Right ventricle myocardium superior (tissue), 1 donor: ENCODE results near the gene HSD17B12. TPM values are rescaled to one million over a fixed set of nuclear protein-coding genes. Genes with fewer than 3 reads are reported as not detected.

ENCODE experiments used
- ATAC-seq: fragments of 200-7000 bp; cut with Tn5 transposase; one replicate; pipeline ENCODE4 v1.9.1; 2020; ENCODE audit warnings: mild to moderate bottlenecking; ENCODE audit not compliant: poor library complexity
- DNase-seq: peaks from one replicate; pipeline ENCODE4 v3.0.0-alpha.2; 2020
- intact Hi-C: fragments of 100-400 bp; cut with DNase I; formaldehyde crosslinking; loops from one replicate; pipeline ENCODE4 v1.11.2; 2022
- total RNA-seq: library from RNA; stranded (reverse); fragmentation: NEBNext Ultra II Directional; extraction: Animal tissue kit (Norgen Biotek cat#: 25700); gene quantifications from one replicate; pipeline ENCODE4 v1.2.1, GENCODE V29; 2021
- donor health status: DM: no; HTN: yes; CAD: no; lungs with severe emphysema.

HSD17B12 gene
- total RNA-seq, 1 donor from 2014 or later = 63.3 TPM

DNA sequence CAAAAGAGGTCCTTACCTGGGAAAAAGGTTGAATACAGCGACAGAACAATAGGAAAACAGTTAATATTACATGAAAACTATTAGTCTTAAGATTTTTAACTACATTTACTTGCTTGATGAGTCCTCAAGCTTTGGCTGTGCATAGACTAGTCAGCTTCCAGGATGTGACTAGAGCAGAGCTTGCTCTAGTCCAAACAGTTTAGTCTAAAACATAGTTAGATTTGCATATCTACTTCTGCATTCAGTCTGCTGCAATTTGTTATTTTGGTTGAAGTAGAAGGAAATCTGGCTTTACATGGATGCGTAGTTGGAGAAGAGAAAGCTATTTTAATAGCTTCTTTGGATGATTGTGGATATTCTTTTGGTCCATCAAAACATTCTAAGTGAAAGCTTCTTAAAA is 104.8 kb downstream of the HSD17B12 start:
- intact Hi-C loops = no loop called here
- ATAC-seq = no peak
- no peak for DNase-seq

DNA sequence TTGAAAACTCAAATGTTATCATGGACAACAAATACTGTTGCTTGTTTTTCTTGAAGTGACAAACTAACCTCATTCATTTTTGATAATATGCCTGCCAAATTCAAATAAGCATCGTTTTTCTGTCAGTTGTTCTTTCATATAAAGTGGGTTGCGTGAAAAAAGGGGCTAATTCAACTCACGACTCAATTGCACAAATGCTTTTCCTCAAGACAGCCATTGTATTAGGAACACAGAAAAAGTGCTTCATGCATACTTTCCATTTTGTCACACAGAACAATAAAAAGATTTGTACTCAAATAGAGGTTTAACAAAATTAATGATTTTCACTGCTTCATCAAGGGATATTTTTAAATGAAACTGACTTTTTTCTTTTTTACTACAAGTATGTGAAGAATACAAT is 105.5 kb downstream of the HSD17B12 start:
- no peak for ATAC-seq
- no peak for DNase-seq
- intact Hi-C loops = no loop called here

GRCh38 chr11:43787824-43788223 is 107.3 kb downstream of the HSD17B12 start:
- no peak for DNase-seq
- no peak for ATAC-seq
- intact Hi-C loops = no loop called here

- no peak for ATAC-seq
- intact Hi-C loops = no loop called here
- DNase-seq = no peak
Observed at GRCh38 chr11:43788421-43788820, 107.9 kb downstream of the HSD17B12 start.

- ATAC-seq (no peak), DNase-seq (no peak)
- intact Hi-C loops = no loop called here
Observed at GRCh38 chr11:43789700-43790443, 109.3 kb downstream of the HSD17B12 start.

DNA sequence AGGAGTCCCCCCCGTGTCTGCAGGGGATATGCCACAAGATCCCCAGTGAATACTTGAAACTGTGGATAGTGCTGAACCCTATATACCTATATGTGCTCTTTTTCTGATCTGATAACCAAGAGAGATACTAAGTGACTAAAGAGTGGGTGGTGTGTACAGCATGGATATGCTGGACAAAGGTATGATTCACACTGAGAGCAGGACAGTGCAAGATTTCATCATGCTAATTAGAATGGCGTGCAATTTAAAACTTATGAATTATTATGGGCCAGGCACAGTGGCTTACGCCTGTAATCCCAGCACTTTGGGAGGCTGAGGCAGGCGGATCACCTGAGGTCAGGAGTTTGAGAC is 109.9 kb downstream of the HSD17B12 start:
- no peak for DNase-seq
- no peak for ATAC-seq
- intact Hi-C loops = no loop called here

GRCh38 chr11:43797337-43797736 is 116.8 kb downstream of the HSD17B12 start:
- ATAC-seq (no peak), DNase-seq (no peak)
- intact Hi-C loops = no loop called here

- DNase-seq = no peak
- intact Hi-C loops = no loop called here
- no peak for ATAC-seq
Observed at GRCh38 chr11:43797866-43798265, 117.3 kb downstream of the HSD17B12 start.

DNA sequence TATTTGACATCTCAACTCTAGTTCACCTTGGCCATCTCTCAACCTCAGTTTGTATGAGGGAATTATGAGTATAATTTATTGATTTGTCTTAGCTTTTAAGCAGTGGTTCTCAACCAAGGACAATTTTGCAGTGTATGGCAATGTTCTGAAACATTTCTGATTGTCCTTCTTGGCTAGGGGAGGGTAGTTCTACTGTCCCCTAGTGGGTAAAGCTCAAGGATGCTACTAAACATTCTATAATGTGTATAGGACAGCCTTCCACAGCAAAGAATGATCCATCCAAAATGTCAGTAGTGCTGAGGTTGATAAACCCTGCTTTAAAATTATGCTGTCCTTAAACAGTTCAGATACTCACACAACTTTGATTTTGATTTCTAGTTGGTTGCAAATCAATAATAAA is 122.0 kb downstream of the HSD17B12 start:
- DNase-seq (no peak), ATAC-seq (no peak)
- intact Hi-C loops = no loop called here

DNA sequence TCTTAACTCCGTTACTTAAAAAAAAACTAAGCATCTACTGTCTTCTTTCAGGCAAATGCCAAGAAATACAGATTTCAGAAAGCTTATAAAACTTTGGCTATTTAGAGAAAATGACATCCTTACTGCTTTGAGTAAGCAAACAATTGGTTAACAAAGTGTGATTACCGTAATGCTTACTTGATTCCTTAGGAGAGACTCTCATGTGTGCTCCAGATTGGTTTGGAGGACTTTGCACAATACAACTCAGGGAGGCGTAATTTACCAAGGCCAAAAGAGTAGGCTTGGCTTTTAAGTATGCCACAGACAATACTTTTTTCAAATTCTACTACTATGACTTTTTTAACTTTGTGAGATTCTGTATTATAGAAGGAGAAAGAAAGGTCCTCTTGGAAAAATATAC is 123.2 kb downstream of the HSD17B12 start:
- ATAC-seq = no peak
- no peak for DNase-seq
- intact Hi-C loops = no loop called here

DNA sequence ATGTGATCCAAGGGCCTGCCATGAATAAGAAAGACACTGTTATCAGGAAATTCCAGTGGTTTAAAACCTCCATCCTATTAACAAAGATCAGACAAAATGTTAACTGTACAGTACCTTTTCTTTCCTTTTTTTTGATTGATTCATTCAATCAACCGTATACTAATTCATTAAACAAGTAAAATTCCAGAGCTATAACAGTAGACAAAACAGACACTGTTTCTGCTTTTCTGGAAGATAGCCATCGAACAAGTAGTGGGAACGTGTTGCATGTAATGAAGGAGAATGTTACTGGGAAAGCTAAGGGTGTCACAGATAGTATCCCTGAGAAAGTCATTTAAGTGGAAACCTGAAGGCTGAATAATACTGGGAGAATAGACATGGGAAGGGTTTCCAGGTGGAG is 126.4 kb downstream of the HSD17B12 start:
- DNase-seq (no peak), ATAC-seq (no peak)
- intact Hi-C loops = no loop called here

DNA sequence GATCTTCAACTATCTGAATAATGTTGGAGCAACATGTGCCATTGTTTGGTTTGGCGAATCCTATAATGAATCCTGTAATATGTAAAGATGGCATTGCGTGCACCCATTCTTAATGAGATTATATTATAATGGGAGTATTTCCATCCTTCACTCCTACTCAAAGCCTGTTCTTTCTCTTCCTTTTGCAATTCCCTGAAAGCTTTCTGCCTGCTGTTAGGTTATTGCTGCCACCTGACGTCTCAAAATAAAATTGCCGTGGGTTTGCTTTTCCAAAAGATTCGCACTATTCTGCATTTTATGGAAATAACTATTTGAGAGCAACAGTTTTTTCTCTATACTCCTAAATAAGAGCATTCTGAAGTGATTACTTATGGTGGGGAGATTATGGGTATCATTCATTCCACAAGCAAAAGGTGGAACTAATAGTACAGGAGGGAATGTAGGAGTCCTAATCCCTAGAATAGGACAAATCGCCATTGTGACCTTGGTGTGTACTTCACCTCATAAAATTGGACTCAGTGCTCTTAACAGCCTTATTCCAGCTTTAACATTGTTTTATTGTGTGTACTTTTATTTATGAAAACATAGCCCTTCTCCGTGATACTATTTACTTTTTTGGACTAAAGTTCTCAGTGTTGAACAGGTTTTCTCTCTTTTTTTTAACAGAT is 130.5 kb downstream of the HSD17B12 start:
- intact Hi-C loops = no loop called here
- no peak for DNase-seq
- no peak for ATAC-seq

GRCh38 chr11:43812471-43812870 is 131.9 kb downstream of the HSD17B12 start:
- no peak for DNase-seq
- intact Hi-C loops = no loop called here
- no peak for ATAC-seq

- intact Hi-C loops = no loop called here
- no peak for ATAC-seq
- no peak for DNase-seq
Observed at GRCh38 chr11:43818220-43818619, 137.7 kb downstream of the HSD17B12 start.

- ATAC-seq (no peak), DNase-seq (no peak)
- intact Hi-C loops = no loop called here
Observed at GRCh38 chr11:43819926-43820325, 139.4 kb downstream of the HSD17B12 start.

GRCh38 chr11:43823316-43823715 is 142.8 kb downstream of the HSD17B12 start:
- ATAC-seq = no peak
- intact Hi-C loops = no loop called here
- no peak for DNase-seq

DNA sequence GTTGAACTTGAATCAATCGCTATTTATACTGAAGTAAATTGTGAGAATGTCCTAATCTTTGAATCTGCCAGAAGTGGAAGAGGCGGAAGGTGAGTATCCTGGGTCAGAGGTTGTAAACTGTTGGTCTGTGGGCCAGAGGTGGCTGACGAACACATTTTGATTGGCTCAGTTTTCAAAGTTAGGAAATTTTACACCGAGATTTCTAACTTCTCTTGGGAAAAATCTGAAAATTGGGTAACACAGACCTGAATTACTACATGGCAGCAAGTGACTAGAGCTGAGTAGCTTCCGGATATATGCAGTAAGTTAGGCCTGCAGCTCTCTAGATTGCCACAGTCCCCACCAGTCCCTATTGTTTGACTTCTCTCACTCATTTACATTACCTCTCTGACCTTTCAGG is 143.3 kb downstream of the HSD17B12 start:
- intact Hi-C loops = no loop called here
- ATAC-seq = no peak
- no peak for DNase-seq

- ATAC-seq (no peak), DNase-seq (no peak)
- intact Hi-C loops = no loop called here
Observed at GRCh38 chr11:43825217-43825816, 144.8 kb downstream of the HSD17B12 start.

DNA sequence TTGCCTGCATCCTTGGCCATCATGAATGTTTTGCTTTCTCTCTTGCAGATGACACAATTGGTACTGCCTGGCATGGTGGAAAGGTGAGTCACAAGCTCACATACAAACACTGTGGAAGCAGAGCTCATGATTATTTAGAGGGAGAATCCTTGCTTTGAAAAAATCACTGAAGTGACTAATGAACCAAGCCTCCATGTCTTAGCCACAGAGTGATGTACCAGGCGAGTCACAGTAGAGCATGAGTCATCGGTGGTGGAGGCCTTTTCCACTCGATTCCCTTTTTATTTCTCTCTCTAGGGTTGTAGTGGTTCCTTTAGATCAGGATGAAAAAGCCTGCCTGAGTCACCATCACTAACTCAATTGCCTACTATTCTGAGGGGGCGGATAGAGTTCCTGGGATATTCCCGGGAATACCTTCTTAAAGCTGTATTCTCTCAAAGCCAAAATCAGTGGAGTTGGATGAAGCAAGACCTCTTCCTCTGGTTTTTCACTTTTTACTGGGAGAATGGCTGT is 150.4 kb downstream of the HSD17B12 start:
- no peak for ATAC-seq
- no peak for DNase-seq

DNA sequence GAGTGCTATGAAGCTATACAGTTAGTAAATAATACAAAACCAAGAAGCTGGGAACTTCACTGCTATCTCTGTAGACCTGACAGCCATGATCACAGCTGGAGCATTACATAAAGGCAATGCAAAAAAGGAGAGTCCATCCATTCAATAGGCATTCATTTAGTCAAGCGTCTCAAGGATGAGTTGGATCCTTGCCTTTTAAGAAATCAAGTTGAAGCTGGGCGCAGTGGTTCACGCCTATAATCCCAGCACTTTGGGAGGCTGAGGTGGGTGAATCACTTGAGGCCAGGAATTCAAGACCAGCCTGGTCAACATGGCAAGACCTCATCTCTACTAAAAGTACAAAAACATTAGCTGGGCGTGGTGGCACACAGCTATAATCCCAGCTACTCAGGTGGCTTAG is 152.0 kb downstream of the HSD17B12 start:
- intact Hi-C loops = no loop called here
- DNase-seq (no peak), ATAC-seq (no peak)

More for the DNA sequence above, 150.4 kb downstream of the HSD17B12 start:
- intact Hi-C loops = no loop called here
